HG03097 (cell line): ENCODE data around the gene IL5.
"Not testable (repeated sequence)": the region's sequence is repeated elsewhere in the genome, so short reads cannot be mapped to it uniquely, and the experiment has no call there.

Source experiments
- ATAC-seq: cut with Tn5 transposase; IDR thresholded peaks from one replicate; pipeline ENCODE4 v1.9.1; 2021; ENCODE audit not compliant: unreplicated experiment, low FRiP score

IL5 gene

DNA sequence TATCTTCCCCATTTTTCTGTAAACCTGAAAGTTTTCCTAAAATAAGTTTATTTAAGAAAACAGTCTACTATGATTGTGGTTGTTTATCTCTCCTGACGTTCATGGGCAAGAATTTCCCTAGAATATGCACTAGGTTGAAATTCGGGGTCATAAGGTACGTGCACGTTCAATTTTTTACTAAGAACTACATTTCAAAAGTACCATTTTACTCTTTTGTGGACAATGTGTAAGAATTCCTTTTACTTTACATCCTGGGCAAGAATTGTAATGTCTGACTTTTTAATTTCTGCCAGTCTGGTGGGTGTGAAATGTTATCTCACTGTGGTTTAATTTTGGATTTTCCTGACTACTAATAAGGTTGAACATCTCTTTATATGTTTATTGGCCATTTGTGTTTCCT, 12.4 kb downstream of the IL5 start:
- ATAC-seq: no peak

- ATAC-seq: no peak
Observed at GRCh38 chr5:132528866-132529634, 14.3 kb downstream of the IL5 start.

DNA sequence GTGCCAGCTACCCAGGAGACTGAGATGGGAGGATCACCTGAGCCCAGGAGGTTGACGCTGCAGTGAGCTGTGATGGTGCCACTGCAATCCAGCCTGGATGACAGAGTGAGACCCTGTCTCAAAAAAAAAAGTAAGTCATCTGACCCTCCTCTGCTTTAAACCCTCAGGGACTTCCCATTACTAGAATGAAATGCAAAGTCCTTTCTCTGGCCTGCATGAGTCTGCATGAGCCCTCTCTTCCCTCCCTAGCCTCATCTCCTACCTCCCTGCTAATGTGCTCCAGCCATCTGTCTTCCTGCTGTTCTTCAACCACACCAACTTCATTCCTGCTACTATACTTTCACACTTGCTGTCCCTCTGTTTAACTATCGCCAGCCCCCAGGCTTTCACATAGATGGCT, 15.3 kb downstream of the IL5 start:
- no peak for ATAC-seq

GRCh38 chr5:132526974-132527564, 16.3 kb downstream of the IL5 start:
- ATAC-seq: no peak

DNA sequence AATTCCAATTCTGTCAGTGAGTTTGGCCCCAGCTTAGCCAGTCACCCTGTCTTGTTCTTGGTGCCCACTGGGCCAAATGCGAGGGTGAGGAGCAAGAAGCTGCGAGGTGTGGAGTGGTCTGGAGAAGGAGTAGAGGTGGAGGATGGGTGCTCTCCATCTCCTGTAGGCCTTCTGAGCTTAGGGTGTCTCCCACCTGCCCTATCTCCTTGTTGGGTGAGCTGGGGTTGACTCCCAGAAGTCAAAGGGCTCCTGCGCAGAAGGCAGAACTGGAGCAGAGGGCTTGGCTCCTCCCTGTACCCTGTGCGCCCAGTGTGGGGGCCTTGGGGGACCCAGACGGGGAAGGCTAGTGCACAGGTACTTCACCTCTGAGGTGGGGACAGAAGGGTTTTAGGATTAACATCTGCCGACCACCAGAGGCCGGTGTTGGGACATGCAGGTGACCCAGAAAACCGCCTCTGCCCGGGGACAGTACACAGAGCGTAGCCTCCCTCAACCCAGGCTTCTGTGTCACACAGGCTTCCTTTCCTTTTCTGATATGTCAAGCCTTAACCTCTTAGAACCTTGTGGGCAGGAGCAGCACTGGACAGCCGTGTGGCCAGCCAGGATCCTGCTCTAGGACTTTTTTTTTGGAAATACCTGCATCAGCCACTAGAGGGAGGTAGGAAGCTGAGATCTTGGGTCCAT, 16.9 kb downstream of the IL5 start:
- ATAC-seq: peak; percentile 54

GRCh38 chr5:132525299-132525724, 18.0 kb downstream of the IL5 start:
- ATAC-seq: peak; percentile 55

DNA sequence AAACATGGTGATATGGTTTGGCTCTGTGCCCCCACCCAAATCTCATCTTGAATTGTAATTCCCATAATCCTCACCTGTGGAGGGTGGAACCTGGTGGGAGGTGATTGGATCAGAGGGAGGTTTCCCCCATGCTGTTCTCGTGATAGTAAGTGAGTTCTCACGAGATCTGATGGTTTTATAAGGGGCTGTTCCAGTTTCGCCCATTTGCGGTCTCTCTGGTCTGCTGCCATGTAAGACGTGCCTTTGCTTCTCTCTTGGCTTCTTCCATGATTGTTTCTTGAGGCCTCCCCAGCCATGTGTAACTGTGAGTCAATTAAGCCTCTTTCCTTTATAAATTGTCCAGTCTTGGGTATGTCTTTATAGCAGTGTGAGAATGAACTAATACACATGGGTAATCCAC, 18.4 kb downstream of the IL5 start:
- not testable (repeated sequence) for ATAC-seq

DNA sequence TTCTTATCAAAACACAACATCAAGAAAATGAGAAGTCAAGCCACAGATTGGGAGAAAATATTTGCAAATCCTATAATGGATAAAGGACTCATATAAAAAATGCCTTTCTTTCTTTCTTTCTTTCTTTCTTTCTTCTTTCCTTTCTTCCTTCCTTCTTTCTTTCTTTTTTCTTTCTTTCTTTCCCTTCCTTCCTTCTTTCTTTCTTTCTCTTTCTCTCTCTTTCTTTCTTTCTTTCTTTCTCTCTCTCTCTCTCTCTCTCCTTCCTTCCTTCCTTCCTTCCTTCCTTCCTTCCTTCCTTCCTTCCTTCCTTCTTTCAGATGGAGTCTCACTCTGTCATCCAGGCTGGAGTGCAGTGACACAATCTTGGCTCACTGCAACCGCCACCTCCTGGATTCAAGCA, 21.3 kb downstream of the IL5 start:
- not testable (repeated sequence) for ATAC-seq

DNA sequence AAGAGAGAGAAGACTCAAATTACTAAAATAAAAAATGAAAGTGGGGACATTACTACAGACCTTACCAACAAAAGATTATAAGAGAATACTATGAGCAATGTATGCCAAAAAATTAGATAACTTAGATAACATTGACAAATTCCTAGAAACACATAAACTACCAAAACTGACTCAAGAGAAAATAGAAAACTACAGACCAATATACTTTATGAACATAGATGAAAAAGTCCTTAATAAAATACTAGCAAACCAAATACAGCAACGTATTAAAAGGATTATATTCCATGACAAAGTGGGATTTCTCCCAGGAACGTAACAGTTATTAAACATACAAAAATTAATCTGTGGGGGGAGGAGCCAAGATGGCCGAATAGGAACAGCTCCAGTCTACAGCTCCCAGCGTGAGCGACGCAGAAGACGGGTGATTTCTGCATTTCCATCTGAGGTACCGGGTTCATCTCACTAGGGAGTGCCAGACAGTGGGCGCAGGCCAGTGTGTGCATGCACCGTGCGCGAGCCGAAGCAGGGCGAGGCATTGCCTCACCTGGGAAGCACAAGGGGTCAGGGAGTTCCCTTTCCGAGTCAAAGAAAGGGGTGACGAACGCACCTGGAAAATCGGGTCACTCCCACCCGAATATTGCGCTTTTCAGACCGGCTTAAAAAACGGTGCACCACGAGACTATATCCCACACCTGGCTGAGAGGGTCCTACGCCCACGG, 29.5 kb downstream of the IL5 start:
- not testable (repeated sequence) for ATAC-seq

GRCh38 chr5:132510076-132510475, 33.2 kb downstream of the IL5 start:
- ATAC-seq: no peak

DNA sequence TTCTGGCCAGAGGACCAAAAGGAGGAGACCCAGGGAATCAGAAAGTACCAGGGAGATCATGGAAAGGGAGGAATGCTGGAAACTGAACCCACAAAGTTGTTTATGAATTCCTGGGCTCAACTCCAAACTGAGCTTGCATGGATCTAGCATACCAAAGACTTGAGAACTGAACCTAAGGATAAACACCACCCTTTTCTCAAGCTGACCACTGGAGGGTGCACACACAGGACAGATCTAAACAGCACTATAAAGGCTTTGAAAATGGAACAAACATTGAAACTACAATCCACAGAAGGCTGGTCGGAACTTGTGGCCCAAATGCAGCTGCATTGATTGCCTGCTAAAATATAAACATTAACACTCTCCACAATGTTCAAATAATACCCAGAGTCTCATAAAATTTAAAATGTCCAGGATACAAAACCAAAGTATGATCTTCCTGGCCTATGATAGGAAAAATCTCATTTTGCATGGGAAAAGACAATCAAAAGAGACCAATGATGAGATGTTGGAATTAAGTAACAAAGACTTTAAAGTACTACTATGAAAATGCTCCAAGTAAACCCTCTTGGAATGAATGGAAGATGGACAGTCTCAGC, 37.1 kb downstream of the IL5 start:
- ATAC-seq: no peak

GRCh38 chr5:132505641-132506040, 37.7 kb downstream of the IL5 start:
- ATAC-seq: no peak

DNA sequence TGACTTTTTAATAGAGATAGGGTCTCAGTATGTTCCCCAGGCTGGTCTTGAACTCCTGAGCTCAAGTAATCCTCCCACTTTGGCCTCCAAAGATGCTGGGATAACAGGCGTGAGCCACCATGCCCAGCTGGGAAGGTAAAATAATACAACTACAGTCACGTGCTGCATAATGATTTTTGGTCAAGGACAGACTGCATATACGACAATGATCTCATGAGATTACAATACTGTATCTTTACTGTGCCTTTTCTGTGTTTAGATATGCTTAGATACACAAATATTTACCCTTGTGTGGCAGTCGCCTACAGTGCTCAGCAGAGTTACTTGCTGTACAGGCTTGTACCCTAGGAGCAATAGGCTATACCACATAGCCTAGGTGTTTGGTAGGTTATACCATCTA, 38.6 kb downstream of the IL5 start:
- ATAC-seq: no peak

DNA sequence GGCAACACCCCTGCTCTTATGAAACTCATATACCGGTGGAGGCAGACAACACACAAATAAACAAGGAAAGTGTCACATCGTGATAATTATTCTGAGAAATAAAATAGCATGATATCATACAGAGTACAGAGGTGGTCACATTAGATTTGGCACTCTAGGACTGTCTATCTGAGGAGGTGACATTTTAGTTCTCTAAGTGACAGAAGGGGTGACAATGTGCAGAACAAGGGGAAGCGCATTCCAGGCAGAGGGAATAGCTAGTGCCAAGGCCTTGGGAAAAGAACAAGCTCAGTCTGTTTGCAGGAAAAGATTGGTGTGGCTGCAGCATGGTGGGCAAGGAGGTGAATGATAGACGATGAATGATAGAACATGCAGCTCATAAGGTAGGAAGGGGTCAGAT, 40.1 kb downstream of the IL5 start:
- ATAC-seq: no peak

- ATAC-seq: no peak
Observed at GRCh38 chr5:132501961-132502931, 41.1 kb downstream of the IL5 start.

- ATAC-seq: no peak
Observed at GRCh38 chr5:132501629-132501956, 41.7 kb downstream of the IL5 start.

DNA sequence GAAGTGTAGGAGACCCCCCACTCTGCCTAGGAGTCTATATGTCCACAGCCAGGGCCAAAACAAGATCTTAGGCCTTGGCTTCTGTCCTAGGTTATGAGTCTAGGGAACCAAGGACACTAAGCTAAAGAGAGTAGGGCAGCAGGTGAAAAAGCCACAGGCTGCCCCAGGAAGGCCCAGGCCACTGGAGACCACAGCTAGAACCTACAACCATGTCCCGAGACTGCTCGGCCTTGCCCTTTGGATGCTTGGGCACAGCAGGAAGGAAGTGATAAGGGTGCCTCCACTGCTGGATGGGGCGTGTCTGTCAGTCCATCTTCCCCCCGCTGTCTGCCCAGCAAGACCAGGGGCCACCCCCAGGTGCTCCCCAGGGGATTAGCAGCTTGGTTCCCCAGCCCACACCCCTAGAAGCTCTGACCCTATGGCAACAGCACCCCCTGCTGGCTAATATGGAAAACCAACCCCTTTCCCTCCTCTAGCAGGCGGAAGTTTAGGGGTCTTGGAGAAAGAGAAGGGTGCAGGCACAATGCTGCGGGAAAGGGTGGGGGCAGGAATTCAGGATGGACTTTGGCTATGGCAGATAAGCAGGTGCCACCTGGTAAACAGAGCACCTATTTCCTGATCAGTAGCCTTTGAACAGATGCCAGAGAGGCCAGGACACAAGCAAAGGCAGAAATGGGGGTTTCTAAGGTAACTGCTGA, 42.2 kb downstream of the IL5 start:
- ATAC-seq: peak; percentile 27

GRCh38 chr5:132500244-132500930, 42.9 kb downstream of the IL5 start:
- no peak for ATAC-seq
